HCT116 (cell line): ENCODE data around the gene CASQ1. TPM values are rescaled to one million over a fixed set of nuclear protein-coding genes. Genes with fewer than 3 reads are reported as not detected.

Experiments used
- ATAC-seq: fragments of 200-7000 bp; cut with Tn5 transposase; 2 replicates; pipeline ENCODE4 v1.9.1; 2020; ENCODE audit warnings: mild to moderate bottlenecking, moderate library complexity
- BruUV-seq: library from RNA; stranded (reverse); fragments of 400-500 nt; replicated peaks from 2 replicates; lab custom pipeline; 2021; lab: Mats Ljungman, UMichigan
- CTCF ChIA-PET: fragments of 300-600 bp; sonication (Branson Sonifier 250); formaldehyde crosslinking; loops from one replicate; lab custom pipeline; 2021; ENCODE audit warnings: antibody characterized with exemption; lab: Charles Lee
- POLR2A ChIA-PET: fragments of 300-600, 350-600 bp; sonication (Branson Sonifier 250); formaldehyde crosslinking; loops from one replicate; lab custom pipeline; 2021; ENCODE audit warnings: antibody characterized with exemption; lab: Charles Lee
- RAD21 ChIA-PET, 2 experiments: fragments of 300-600 bp; sonication (Branson Sonifier 250); formaldehyde crosslinking; loops; one replicate each; lab custom pipeline; 2023; ENCODE audit warnings: low total read pairs in 2 of 2; ENCODE audit not compliant: uncharacterized antibody in 2 of 2, unreplicated experiment in 2 of 2, low non-redundant PET in 1 of 2; lab: Charles Lee
- DNase-seq: peaks from one replicate; pipeline ENCODE4 v3.0.0-alpha.2; 2010; ENCODE audit warnings: low read depth, low spot score
- H2AFZ ChIP-seq: fragments of 200-600 bp; shearing (Covaris generic), sonication (generic); 2 replicates; pipeline ENCODE4 v1.6.1; 2017; ENCODE audit warnings: low read depth, mixed run types, mixed read lengths, antibody characterized with exemption, low read length; ENCODE audit not compliant: poor library complexity, severe bottlenecking
- H3K27ac ChIP-seq: 2 replicates; pipeline ENCODE4 v1.5.1; 2012; ENCODE audit warnings: low read depth, low read length
- H3K27me3 ChIP-seq: fragments of 200-600 bp; sonication (generic); 2 replicates; pipeline ENCODE4 v1.6.1; 2016; ENCODE audit warnings: mixed run types, low read length, mixed read lengths; ENCODE audit not compliant: insufficient read depth
- H3K36me3 ChIP-seq, 2 experiments: fragments of 200-500 bp in 1 of 2; fragments of 200-600 bp in 1 of 2; sonication (Bioruptor generic) in 1 of 2; sonication (generic) in 1 of 2; 2 replicates each; pipeline versions ENCODE4 v1.5.1 to v1.6.1; 2014 to 2016; ENCODE audit warnings: low read length in 2 of 2, inconsistent platforms in 1 of 2, mixed read lengths in 1 of 2, mixed run types in 1 of 2; ENCODE audit not compliant: insufficient read depth in 2 of 2, control insufficient read depth in 1 of 2
- H3K4me1 ChIP-seq, 2 experiments: fragments of 200-600 bp in 1 of 2; sonication (generic) in 1 of 2; 2 replicates each; pipeline versions ENCODE4 v1.5.1 to v1.6.1; 2012 to 2017; ENCODE audit warnings: low read length in 2 of 2, inconsistent platforms in 1 of 2, mild to moderate bottlenecking in 1 of 2, mixed read lengths in 1 of 2, mixed run types in 1 of 2, moderate library complexity in 1 of 2; ENCODE audit not compliant: insufficient read depth in 2 of 2, control insufficient read depth in 1 of 2
- H3K4me2 ChIP-seq: fragments of 200-600 bp; sonication (generic); 2 replicates; pipeline ENCODE4 v1.6.1; 2017; ENCODE audit warnings: mixed run types, low read length, mixed read lengths
- H3K4me3 ChIP-seq, 2 experiments: fragments of 200-600 bp in 1 of 2; sonication (generic) in 1 of 2; replicated peaks in 1 of 2; 2 replicates each; pipeline ENCODE4 v1.5.1; 2011 to 2016; ENCODE audit warnings: low read length in 2 of 2, control low read depth in 1 of 2, low read depth in 1 of 2, mild to moderate bottlenecking in 1 of 2, mixed read lengths in 1 of 2, mixed run types in 1 of 2
- H3K79me2 ChIP-seq: fragments of 200-600 bp; sonication (generic); 2 replicates; pipeline ENCODE4 v1.6.1; 2017; ENCODE audit warnings: mild to moderate bottlenecking, mixed run types, low read length, moderate library complexity, mixed read lengths; ENCODE audit not compliant: insufficient read depth
- H3K9ac ChIP-seq: fragments of 200-600 bp; sonication (generic); 2 replicates; pipeline ENCODE4 v1.6.1; 2016; ENCODE audit warnings: low read length, mixed read lengths
- H3K9me2 ChIP-seq: fragments of 200-600 bp; sonication (generic), shearing (Covaris generic); 2 replicates; pipeline ENCODE4 v1.6.1; 2017; ENCODE audit warnings: mixed run types, mild to moderate bottlenecking, moderate library complexity; ENCODE audit not compliant: insufficient read depth
- H3K9me3 ChIP-seq, 2 experiments: fragments of 200-500 bp in 1 of 2; fragments of 200-600 bp in 1 of 2; sonication (Bioruptor generic) in 1 of 2; sonication (generic) in 1 of 2; 2 replicates each; pipeline ENCODE4 v1.6.1; 2014 to 2017; ENCODE audit warnings: low read length in 2 of 2, mixed read lengths in 2 of 2, inconsistent platforms in 1 of 2, low read depth in 1 of 2, mild to moderate bottlenecking in 1 of 2, mixed run types in 1 of 2, moderate library complexity in 1 of 2; ENCODE audit not compliant: control insufficient read depth in 1 of 2, insufficient read depth in 1 of 2
- H4K20me1 ChIP-seq: fragments of 200-600 bp; sonication (generic), shearing (Covaris generic); 2 replicates; pipeline ENCODE4 v1.6.1; 2017; ENCODE audit warnings: mixed run types, mild to moderate bottlenecking, moderate library complexity; ENCODE audit not compliant: insufficient read depth
- CBX3 ChIP-seq: IDR thresholded peaks from 2 replicates; pipeline ENCODE4 v1.6.1; 2012; ENCODE audit warnings: low read depth
- CEBPB ChIP-seq: IDR thresholded peaks from 2 replicates; pipeline ENCODE4 v1.6.1; 2012; ENCODE audit warnings: low read depth
- EGR1 ChIP-seq: IDR thresholded peaks from 2 replicates; pipeline ENCODE4 v1.6.1; 2012; ENCODE audit warnings: low read depth
- EZH2 ChIP-seq: fragments of 200-600 bp; sonication (generic); IDR thresholded peaks from 2 replicates; pipeline ENCODE4 v1.6.1; 2017; ENCODE audit warnings: antibody characterized with exemption, mixed run types
- FOSL1 ChIP-seq: IDR thresholded peaks from 2 replicates; pipeline ENCODE4 v1.6.1; 2012; ENCODE audit warnings: low read depth
- JUND ChIP-seq: IDR thresholded peaks from 2 replicates; pipeline ENCODE4 v1.6.1; 2012
- POLR2A ChIP-seq: IDR thresholded peaks from 2 replicates; pipeline ENCODE4 v1.7.0; 2011; ENCODE audit warnings: borderline replicate concordance; ENCODE audit not compliant: insufficient read depth, insufficient read length; ENCODE audit errors: extremely low read depth
- POLR2AphosphoS5 ChIP-seq: IDR thresholded peaks from 2 replicates; pipeline ENCODE4 v1.6.1; 2011; ENCODE audit warnings: mild to moderate bottlenecking, low read depth, low read length, moderate library complexity
- RAD21 ChIP-seq: IDR thresholded peaks from 2 replicates; pipeline ENCODE4 v1.6.1; 2012; ENCODE audit warnings: low read depth, mild to moderate bottlenecking
- SP1 ChIP-seq: IDR thresholded peaks from 2 replicates; pipeline ENCODE4 v1.6.1; 2012; ENCODE audit warnings: low read depth
- SRF ChIP-seq: IDR thresholded peaks from 2 replicates; pipeline ENCODE4 v1.6.1; 2012; ENCODE audit warnings: low read depth
- TCF7L2 ChIP-seq: IDR thresholded peaks from 2 replicates; pipeline ENCODE4 v1.7.0; 2011; ENCODE audit warnings: borderline replicate concordance, inconsistent platforms; ENCODE audit not compliant: insufficient read depth, insufficient read length; ENCODE audit errors: extremely low read depth
- ZNF274 ChIP-seq: fragments of 200-500 bp; sonication (Bioruptor generic); IDR thresholded peaks from 2 replicates; pipeline ENCODE4 v1.6.1; 2014; ENCODE audit warnings: mild to moderate bottlenecking, low read depth, low read length, inconsistent platforms
- intact Hi-C: fragments of 100-400 bp; cut with micrococcal nuclease; formaldehyde crosslinking; loops from 2 replicates; pipeline ENCODE4 v1.10.0; 2022
- total RNA-seq: library from RNA; stranded (reverse); gene quantifications from one replicate; pipeline ENCODE4 v1.2.1, GENCODE V29; 2021; ENCODE audit not compliant: unreplicated experiment
- TF ChIP-seq, protein P1 (sequence below): IDR thresholded peaks from 2 replicates; pipeline ENCODE4 v1.6.1; 2012; ENCODE audit warnings: low read depth
- TF ChIP-seq, protein P2 (sequence below), 3 experiments: fragments of 200-600 bp in 1 of 3; sonication (generic) in 1 of 3; IDR thresholded peaks in 2 of 3; conservative IDR thresholded peaks in 1 of 3; 2 replicates each; pipeline ENCODE4 v1.5.1; 2012 to 2017; ENCODE audit warnings: low read depth in 2 of 3, low read length in 2 of 3, antibody characterized with exemption in 1 of 3, borderline replicate concordance in 1 of 3, control low read depth in 1 of 3, mild to moderate bottlenecking in 1 of 3, mixed read lengths in 1 of 3, mixed run types in 1 of 3, moderate library complexity in 1 of 3; ENCODE audit not compliant: insufficient read depth in 1 of 3
- TF ChIP-seq, protein P3 (sequence below): IDR thresholded peaks from 2 replicates; pipeline ENCODE4 v1.6.1; 2012
- TF ChIP-seq, protein P4 (sequence below): IDR thresholded peaks from 2 replicates; pipeline ENCODE4 v1.6.1; 2012

The CASQ1 gene
- total RNA-seq, 1 experiment from 2014 or later = not detected

DNA sequence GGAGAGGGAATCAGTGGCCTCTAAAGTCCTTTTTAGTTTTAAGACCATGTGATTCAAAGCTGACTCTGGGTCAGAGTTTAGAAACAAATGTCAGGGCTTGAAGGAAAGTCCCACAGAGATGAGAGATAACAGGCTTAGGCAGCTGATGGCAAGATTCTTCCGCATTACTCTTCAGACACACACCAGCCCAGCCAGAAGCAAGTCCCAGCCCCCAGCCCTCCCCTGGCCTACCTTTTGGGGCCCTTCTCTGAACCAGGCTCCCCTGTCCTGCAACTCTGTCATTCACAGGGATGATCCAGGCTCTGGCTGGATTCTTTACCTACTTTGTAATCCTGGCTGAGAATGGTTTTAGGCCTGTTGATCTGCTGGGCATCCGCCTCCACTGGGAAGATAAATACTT lies 13.1 kb upstream of the CASQ1 start:
- POLR2A ChIA-PET = no interaction called here
- TF ChIP-seq EGR1 (no peak), ZNF274 (no peak), CBX3 (no peak), TCF7L2 (no peak), RAD21 (no peak), POLR2A (no peak), POLR2AphosphoS5 (no peak), CEBPB (no peak), EZH2 (no peak), SP1 (no peak), SRF (no peak), FOSL1 (no peak), JUND (no peak)
- TF ChIP-seq, protein P1, sequence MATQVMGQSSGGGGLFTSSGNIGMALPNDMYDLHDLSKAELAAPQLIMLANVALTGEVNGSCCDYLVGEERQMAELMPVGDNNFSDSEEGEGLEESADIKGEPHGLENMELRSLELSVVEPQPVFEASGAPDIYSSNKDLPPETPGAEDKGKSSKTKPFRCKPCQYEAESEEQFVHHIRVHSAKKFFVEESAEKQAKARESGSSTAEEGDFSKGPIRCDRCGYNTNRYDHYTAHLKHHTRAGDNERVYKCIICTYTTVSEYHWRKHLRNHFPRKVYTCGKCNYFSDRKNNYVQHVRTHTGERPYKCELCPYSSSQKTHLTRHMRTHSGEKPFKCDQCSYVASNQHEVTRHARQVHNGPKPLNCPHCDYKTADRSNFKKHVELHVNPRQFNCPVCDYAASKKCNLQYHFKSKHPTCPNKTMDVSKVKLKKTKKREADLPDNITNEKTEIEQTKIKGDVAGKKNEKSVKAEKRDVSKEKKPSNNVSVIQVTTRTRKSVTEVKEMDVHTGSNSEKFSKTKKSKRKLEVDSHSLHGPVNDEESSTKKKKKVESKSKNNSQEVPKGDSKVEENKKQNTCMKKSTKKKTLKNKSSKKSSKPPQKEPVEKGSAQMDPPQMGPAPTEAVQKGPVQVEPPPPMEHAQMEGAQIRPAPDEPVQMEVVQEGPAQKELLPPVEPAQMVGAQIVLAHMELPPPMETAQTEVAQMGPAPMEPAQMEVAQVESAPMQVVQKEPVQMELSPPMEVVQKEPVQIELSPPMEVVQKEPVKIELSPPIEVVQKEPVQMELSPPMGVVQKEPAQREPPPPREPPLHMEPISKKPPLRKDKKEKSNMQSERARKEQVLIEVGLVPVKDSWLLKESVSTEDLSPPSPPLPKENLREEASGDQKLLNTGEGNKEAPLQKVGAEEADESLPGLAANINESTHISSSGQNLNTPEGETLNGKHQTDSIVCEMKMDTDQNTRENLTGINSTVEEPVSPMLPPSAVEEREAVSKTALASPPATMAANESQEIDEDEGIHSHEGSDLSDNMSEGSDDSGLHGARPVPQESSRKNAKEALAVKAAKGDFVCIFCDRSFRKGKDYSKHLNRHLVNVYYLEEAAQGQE = no peak
- TF ChIP-seq, protein P2, sequence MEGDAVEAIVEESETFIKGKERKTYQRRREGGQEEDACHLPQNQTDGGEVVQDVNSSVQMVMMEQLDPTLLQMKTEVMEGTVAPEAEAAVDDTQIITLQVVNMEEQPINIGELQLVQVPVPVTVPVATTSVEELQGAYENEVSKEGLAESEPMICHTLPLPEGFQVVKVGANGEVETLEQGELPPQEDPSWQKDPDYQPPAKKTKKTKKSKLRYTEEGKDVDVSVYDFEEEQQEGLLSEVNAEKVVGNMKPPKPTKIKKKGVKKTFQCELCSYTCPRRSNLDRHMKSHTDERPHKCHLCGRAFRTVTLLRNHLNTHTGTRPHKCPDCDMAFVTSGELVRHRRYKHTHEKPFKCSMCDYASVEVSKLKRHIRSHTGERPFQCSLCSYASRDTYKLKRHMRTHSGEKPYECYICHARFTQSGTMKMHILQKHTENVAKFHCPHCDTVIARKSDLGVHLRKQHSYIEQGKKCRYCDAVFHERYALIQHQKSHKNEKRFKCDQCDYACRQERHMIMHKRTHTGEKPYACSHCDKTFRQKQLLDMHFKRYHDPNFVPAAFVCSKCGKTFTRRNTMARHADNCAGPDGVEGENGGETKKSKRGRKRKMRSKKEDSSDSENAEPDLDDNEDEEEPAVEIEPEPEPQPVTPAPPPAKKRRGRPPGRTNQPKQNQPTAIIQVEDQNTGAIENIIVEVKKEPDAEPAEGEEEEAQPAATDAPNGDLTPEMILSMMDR (IDR thresholded peaks at IDR 0.05 in 2 of 3, conservative IDR thresholded peaks at IDR 0.05 in 1 of 3; ENCODE audit: borderline replicate concordance in 1 of 3, insufficient read depth in 1 of 3, low read depth in 2 of 3, low read length in 2 of 3) = no peak
- TF ChIP-seq, protein P3, sequence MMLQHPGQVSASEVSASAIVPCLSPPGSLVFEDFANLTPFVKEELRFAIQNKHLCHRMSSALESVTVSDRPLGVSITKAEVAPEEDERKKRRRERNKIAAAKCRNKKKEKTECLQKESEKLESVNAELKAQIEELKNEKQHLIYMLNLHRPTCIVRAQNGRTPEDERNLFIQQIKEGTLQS = no peak
- TF ChIP-seq, protein P4, sequence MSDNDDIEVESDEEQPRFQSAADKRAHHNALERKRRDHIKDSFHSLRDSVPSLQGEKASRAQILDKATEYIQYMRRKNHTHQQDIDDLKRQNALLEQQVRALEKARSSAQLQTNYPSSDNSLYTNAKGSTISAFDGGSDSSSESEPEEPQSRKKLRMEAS = no peak
- TF ChIP-seq, all 23 proteins: peak for 0
- ChIA-PET CTCF (interaction anchor here (1.5 kb wide), 1 partner anchor 16 kb away, joined by 3 read pairs; no protein-coding TSS in a partner anchor), RAD21 (no interaction called here)
- no peaks in the 10 kb centered on the region for H4K20me1 ChIP-seq
- DNase-seq (no peak), ATAC-seq (no peak)
- no peaks in the 10 kb centered on the region for H3K79me2 ChIP-seq
- H3K4me1 ChIP-seq = no peaks in the 10 kb centered on the region
- no peak overlapping the region for H3K9ac ChIP-seq
- H3K36me3 ChIP-seq = no peaks in the 10 kb centered on the region
- intact Hi-C loops = no loop called here
- no TSS peak for BruUV-seq
- H3K27me3 ChIP-seq = no peaks in the 10 kb centered on the region; the same call in 1 of the 2 replicates
- no peak overlapping the region for H3K27ac ChIP-seq
- H3K9me3 ChIP-seq = no peaks in the 10 kb centered on the region
- H3K4me3 ChIP-seq = no peak overlapping the region
- no peak overlapping the region for H3K4me2 ChIP-seq
- H2AFZ ChIP-seq = no peak overlapping the region
- H3K9me2 ChIP-seq = no peaks in the 10 kb centered on the region
